NCI-H226 (cell line): ENCODE measurements around the gene BRD1.
"Not testable (repeated sequence)": the region's sequence is repeated elsewhere in the genome, so short reads cannot be mapped to it uniquely, and the experiment has no call there.

ENCODE experiments used
- DNase-seq: peaks from one replicate; pipeline ENCODE4 v3.0.0-alpha.2; 2015

BRD1 gene

DNA sequence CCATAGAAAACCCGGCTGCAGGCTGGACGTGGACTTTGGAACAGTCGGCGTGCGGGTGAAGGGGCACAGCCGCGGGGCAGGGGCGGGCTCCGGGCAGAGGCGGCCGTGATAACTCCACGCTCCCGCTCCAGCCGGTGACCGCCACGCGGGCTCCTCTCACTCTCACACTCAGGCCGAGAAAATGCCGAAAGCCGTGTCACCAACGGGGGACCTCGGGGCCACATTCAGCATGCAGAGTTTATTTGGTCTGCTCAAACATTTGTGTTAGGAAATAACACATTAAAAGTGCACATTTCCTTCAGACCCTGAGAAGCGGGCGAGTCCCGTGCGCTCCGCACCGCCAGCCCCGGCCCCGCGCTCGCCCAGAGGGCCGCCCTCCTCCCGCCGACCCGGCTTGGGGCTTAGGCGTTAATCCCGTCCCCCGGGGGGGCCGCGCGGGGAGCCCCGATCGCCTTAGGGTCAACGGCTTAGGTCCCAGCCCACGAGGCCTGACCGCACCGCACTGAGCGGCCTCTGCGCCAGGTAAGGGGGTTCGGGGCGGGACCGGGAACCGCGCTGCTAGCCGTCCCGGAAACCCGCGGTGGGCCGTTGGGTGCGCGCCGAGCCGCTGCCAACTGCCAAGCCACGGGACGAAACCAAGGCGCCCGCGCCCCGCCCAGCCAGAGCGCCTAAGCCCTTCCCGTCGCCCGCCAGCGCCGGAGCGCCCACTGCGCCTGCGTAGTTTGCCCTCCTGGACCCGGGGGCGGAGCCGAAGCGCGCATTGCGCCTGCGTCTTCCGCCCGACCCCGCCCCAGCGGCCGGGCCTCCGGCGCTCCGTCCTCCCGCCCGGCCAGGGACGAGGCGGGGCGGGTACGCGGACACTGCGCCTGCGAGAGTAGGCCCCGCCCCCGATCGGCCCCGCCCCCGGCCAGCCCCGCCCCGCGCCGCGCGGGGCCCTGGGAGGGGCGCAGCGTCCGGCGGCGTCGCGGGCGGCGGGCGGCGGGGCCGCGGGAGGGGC lies 25.5 kb upstream of the BRD1 start, which contains the start of gene ZBED4:
Gene ZBED4 (plus strand): TSS at position 947 of the 997 bp plus-strand sequence. CDS start 29,819 bp downstream, outside the sequence.
- peak; percentile 75 for DNase-seq

DNA sequence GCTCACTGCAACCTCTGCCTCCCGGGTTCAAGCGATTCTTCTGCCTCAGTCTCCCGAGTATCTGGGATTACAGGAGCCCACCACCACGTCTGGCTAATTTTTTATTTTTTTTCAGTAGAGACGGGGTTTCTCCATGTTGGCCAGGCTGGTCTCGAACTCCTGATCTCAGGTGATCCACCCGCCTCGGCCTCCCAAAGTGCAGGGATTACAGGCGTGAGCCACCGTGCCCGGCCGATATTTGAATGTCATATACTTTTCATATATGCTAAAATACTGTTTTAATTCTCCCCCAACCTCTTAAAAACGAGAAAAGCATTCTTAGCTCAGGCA lies 24.9 kb upstream of the BRD1 start:
- not testable (repeated sequence) for DNase-seq

DNA sequence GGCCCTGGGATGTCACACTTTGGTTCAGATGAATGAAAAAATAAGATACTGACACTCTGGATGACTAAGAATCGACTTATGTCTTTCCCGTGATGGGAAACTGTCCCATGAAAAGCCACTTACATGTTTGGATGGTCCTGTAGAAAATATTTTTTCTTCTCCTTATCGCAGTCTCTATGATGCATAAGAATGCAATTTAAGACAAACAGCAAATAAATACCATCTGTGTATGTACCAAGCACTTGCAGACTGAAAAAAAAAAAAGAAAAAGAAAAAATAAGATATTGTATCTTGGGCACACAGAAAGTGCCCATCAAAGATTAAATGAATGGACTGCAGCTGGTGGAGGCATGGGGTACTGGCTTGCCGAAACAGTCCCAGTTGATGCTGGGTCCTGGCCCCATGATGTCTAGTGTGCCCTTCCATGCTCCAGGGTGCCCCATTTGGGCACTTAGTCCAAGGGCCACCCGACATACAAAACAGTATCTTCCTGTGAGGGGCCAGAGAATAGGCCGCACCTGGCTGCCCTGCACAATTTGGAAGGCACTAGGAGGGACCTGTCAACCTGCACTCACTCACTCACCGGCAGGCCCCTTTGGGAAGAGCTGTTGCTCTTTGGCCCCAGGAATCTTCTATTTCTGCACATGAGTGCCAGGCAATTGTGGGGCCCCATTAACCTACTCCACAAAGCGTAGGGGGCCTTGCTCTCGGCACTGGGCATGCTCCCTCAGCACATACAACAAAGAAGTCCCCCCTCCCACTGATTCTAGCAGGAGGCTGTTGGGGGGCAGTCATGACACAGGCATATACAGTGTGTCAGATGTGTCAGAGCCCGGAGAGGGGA lies 23.5 kb upstream of the BRD1 start:
- DNase-seq: no peak

- DNase-seq: no peak
These were observed 22.6 kb upstream of the BRD1 start for GRCh38 chr22:49850021-49850911.

- no peak for DNase-seq
These were observed 21.7 kb upstream of the BRD1 start for GRCh38 chr22:49849161-49850020.

- DNase-seq: no peak
These were observed 21.1 kb upstream of the BRD1 start for GRCh38 chr22:49848690-49849160.

DNA sequence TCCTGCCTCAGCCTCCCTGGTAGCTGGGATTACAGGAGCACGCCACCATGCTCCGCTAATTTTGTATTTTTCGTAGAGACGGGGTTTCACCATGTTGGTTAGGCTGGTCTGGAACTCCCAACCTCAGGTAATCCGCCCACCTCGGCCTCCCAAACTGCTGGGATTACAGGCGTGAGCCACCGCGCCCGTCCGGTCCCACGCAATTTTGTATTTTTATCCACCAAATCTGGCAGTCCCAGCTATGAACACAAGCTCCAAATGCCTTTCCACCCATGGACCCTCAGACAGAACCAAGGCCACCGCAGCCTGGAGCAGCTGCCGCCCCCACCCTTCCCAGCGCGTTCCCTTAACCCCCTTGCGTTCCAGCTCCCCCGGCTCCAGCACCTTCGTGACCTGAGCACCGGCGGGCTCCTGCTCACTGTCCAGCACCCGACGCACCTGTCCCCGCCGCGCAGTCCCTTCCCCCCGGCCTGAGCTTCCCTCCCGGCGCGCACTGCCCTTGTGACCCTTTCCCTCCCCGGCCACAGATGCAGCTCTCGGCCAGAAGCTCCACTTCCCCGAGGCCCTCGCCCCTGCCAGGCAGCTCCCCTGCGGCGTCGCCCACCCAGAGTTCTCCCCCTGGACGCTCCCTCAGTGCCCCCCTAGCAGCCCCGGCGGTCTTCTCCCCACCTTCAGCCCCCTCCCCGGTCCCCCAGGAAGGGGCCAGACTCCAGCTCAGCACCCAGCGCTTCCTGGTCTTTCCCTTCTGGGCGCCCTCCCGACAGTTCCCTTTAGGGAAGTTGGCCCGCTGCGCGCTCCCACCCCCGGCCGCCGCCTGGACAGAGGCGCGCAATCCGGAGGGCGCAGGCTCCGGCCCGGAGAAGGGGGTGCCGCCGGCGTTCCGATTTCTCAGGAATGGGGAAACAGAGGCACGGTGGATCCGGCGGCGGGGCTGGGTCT lies 20.3 kb upstream of the BRD1 start:
- no peak for DNase-seq

DNA sequence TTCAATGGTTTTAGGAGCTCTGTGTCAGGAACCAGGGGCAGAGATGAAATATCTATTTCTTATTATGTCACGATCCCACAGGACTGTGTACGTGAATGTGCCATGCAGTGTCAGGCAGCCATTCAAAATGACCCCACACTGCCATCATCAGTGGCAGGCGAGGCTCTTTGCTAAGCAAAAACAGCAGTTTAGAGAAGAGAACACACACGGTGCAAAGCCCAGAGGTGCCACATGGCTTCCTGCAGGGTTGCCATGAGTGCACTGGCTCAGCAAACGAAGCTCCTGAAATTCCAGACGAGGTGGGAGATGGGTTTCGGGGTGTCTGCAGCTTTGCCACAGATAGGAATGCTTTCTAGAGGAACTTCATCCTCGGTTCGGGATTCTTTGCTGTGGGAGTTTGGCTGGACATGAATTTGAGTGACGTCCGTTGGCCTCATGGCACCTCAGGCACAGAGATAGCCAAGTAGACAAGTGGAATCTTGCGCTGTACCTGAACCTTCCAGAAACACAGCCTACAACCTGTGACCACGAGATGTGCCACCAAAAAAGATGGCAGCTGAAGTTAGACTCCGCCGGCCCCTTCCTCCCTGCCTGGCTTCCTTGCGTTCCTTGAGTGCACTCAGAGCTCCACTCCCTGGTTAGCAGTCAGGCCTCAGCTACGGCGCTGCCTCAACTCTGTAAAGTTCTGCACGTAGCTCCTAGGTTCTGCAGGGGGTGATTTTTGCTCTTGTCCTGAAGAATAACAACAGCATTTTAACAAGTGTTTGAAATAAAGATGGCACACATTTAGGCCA lies 18.2 kb upstream of the BRD1 start:
- DNase-seq: no peak

- DNase-seq: no peak
These were observed 17.6 kb upstream of the BRD1 start for GRCh38 chr22:49845241-49845640.

GRCh38 chr22:49838771-49839717 lies 11.4 kb upstream of the BRD1 start:
- DNase-seq: no peak

- DNase-seq: no peak
These were observed 5.8 kb upstream of the BRD1 start for GRCh38 chr22:49833340-49834007.

GRCh38 chr22:49829044-49829853 lies 1.6 kb upstream of the BRD1 start:
- DNase-seq: no peak

DNA sequence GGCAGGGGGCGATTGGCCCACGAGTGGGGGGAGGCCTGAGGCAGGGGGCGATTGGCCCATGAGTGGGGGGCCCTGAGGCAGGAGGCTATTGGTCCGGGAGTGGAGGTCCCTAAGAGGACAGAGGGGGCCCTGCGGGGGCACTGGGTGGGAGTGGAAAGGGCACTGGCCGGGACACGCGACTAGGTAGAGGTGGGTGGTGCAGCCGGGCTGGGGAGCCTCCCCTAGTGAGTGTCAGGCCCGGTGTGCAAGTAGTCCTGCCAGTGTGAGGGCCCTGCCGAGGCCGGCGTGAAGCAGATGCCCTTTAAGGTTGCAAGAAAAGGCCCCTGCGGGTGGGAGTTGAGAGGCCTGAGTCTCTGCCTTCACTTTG lies 909 bp upstream of the BRD1 start:
- no peak for DNase-seq

DNA sequence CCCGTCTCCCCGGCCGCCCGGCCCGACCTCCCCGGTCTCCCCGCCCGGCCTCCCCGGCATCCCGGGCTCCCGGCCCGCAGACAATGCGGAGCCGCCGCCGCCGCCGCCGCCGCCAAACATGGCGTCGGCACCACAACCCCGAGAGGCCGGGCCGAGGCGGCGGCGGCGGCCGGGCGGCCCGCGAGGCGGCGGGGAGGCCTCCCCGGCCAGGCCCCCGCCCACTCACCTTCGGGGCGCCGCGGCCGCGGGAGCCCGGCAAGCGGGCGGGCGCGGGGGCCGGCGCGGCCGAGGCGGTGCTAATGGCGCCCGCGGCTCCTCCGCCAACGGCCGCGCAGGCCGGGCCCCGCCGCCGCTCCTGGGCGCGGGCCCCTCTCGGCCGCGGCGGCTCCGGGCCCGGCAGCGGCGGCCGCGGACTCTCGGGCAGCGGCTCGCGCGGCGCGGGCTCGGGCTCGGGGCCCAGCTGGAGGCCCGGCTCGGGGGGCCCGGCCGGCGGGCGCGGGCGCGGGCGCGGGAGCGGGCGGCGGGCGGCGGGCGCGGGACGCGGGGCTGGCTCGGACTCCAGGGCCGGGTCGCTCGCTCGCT lies 311 bp downstream of the BRD1 start:
- DNase-seq: no peak

DNA sequence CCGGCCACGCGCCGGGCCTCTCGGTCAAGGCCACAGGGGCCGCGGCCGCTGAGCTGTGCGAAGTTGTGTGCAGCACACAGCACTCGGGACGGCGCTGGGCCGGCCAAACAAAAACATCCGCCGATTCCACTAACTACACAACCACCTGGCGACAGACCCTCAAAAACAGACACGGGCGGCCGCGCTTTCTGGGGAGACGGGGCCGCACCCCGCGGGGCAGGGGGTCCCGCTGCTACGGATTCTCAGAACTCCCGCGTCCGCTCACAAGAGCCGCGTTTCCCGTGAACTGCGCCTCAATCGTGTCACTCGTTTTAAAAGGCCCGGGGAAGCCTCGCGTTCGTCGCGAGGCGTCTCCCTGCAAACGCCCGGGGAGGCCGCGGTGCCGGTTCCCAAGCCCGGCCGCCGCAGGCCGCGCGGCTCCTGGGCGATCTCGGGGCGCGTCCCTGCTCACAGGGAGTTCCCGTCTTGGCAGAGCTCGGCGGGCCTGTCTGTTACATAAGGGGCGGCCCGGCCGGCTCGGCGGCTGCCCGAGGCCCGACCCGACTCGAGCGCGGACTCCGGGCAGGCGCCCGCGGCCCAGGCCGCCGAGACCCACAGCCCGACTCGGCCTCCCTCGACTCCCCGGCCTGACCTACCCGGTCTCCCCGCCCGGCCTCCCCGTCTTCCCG lies 936 bp downstream of the BRD1 start:
- DNase-seq: no peak
